Ramos (cell line): ENCODE data around the gene RAB6A.
"Not testable (repeated sequence)": the region's sequence is repeated elsewhere in the genome, so short reads cannot be mapped to it uniquely, and the experiment has no call there.

ENCODE experiments used
- in situ Hi-C: fragments of 300-500 bp; cut with MboI; formaldehyde crosslinking; loops from one replicate; pipeline ENCODE4 v1.14.3; 2022; ENCODE audit warnings: low sequenced_read_pairs; ENCODE audit not compliant: unreplicated experiment

Gene RAB6A

GRCh38 chr11:73760679-73761402 lies at the start of gene RAB6A:
RAB6A (minus strand) TSS chr11:73761074; CDS start chr11:73760635, 439 bp downstream.
- in situ Hi-C loops = no loop called here

GRCh38 chr11:73810637-73811036 lies 49.8 kb upstream of the RAB6A start:
- in situ Hi-C loops = no loop called here

GRCh38 chr11:73808052-73808451 lies 47.2 kb upstream of the RAB6A start:
- in situ Hi-C loops = no loop called here

GRCh38 chr11:73804712-73805111 lies 43.8 kb upstream of the RAB6A start:
- in situ Hi-C loops = no loop called here

GRCh38 chr11:73801136-73801535 lies 40.3 kb upstream of the RAB6A start:
- in situ Hi-C loops = no loop called here

- in situ Hi-C loops = no loop called here
Measured at GRCh38 chr11:73800276-73800806, 39.5 kb upstream of the RAB6A start.

GRCh38 chr11:73797457-73797856 lies 36.6 kb upstream of the RAB6A start:
- in situ Hi-C loops = no loop called here

- in situ Hi-C loops = no loop called here
Measured at GRCh38 chr11:73795925-73796632, 35.2 kb upstream of the RAB6A start.

- in situ Hi-C loops = no loop called here
Measured at GRCh38 chr11:73792584-73792983, 31.7 kb upstream of the RAB6A start.

GRCh38 chr11:73789279-73789670 lies 28.4 kb upstream of the RAB6A start:
- in situ Hi-C loops = no loop called here

- in situ Hi-C loops = no loop called here
Measured at GRCh38 chr11:73787643-73788558, 27.0 kb upstream of the RAB6A start, which contains the start of gene MRPL48. MRPL48 (plus strand) TSS chr11:73787874; CDS start chr11:73787972, 98 bp downstream.

- in situ Hi-C loops = no loop called here
Measured at GRCh38 chr11:73787051-73787642, 26.3 kb upstream of the RAB6A start.

GRCh38 chr11:73785467-73785866 lies 24.6 kb upstream of the RAB6A start:
- in situ Hi-C loops = not testable (repeated sequence)

- in situ Hi-C loops = no loop called here
Measured at GRCh38 chr11:73784734-73785133, 23.9 kb upstream of the RAB6A start.

- in situ Hi-C loops = no loop called here
Measured at GRCh38 chr11:73784080-73784634, 23.3 kb upstream of the RAB6A start.

GRCh38 chr11:73783483-73784020 lies 22.7 kb upstream of the RAB6A start:
- in situ Hi-C loops = no loop called here

- in situ Hi-C loops = no loop called here
Measured at GRCh38 chr11:73781303-73781702, 20.4 kb upstream of the RAB6A start.

GRCh38 chr11:73779084-73779902 lies 18.4 kb upstream of the RAB6A start:
- in situ Hi-C loops = no loop called here

- in situ Hi-C loops = not testable (repeated sequence)
Measured at GRCh38 chr11:73770811-73771210, 9.9 kb upstream of the RAB6A start.
